Caco-2 (cell line): ENCODE results near the gene ZNF214. TPM values are rescaled to one million over a fixed set of nuclear protein-coding genes. Genes with fewer than 3 reads are reported as not detected.

Experiments used
- BruUV-seq: library from RNA; stranded (reverse); fragments of 400-500 nt; replicated peaks from 2 replicates; lab custom pipeline; 2021; lab: Mats Ljungman, UMichigan
- CTCF ChIA-PET: fragments of 300-600 bp; sonication (Branson Sonifier 250); formaldehyde crosslinking; loops from one replicate; lab custom pipeline; 2022; ENCODE audit warnings: antibody characterized with exemption; lab: Charles Lee
- POLR2A ChIA-PET: fragments of 300-600 bp; sonication (Branson Sonifier 250); formaldehyde crosslinking; loops from one replicate; lab custom pipeline; 2022; ENCODE audit warnings: antibody characterized with exemption; lab: Charles Lee
- DNase-seq, 2 experiments: peaks; one replicate each; pipeline versions ENCODE4 v3.0.0 to v3.0.0-alpha.2; 2020 to 2022
- H3K27me3 ChIP-seq: replicated peaks from 2 replicates; pipeline ENCODE4 v1.6.0; 2011; ENCODE audit warnings: low read length; ENCODE audit not compliant: control insufficient read depth, insufficient read depth
- H3K36me3 ChIP-seq: 2 replicates; pipeline ENCODE4 v1.5.1; 2011; ENCODE audit warnings: low read length; ENCODE audit not compliant: control insufficient read depth, insufficient read depth
- H3K4me1 ChIP-seq: fragments of 250-450 bp; sonication (Bioruptor Pico); 2 replicates; pipeline ENCODE4 v1.5.1; 2020; ENCODE audit warnings: mild to moderate bottlenecking
- H3K4me3 ChIP-seq: 2 replicates; pipeline ENCODE4 v1.5.1; 2011; ENCODE audit warnings: low read depth, mild to moderate bottlenecking, control low read depth, low read length
- H3K9me3 ChIP-seq: fragments of 250-450 bp; sonication (Bioruptor Pico); 2 replicates; pipeline ENCODE4 v1.5.1; 2020; ENCODE audit warnings: mild to moderate bottlenecking, moderate library complexity
- H3K27ac Mint-ChIP-seq: one replicate; pipeline ENCODE4 v1.8.0; 2022; ENCODE audit warnings: mixed read lengths; ENCODE audit not compliant: unreplicated experiment
- H3K27me3 Mint-ChIP-seq: one replicate; pipeline ENCODE4 v1.8.0; 2022; ENCODE audit warnings: mixed read lengths; ENCODE audit not compliant: insufficient read depth, unreplicated experiment
- H3K36me3 Mint-ChIP-seq: one replicate; pipeline ENCODE4 v1.8.0; 2022; ENCODE audit warnings: mild to moderate bottlenecking, mixed read lengths; ENCODE audit not compliant: insufficient read depth, unreplicated experiment
- H3K4me1 Mint-ChIP-seq: one replicate; pipeline ENCODE4 v1.8.0; 2022; ENCODE audit warnings: low read depth, mixed read lengths; ENCODE audit not compliant: unreplicated experiment
- H3K4me3 Mint-ChIP-seq: one replicate; pipeline ENCODE4 v1.8.0; 2022; ENCODE audit warnings: mild to moderate bottlenecking, moderate library complexity, mixed read lengths; ENCODE audit not compliant: unreplicated experiment
- H3K9me3 Mint-ChIP-seq: one replicate; pipeline ENCODE4 v1.8.0; 2022; ENCODE audit warnings: mixed read lengths; ENCODE audit not compliant: unreplicated experiment
- intact Hi-C: fragments of 100-400 bp; cut with micrococcal nuclease; formaldehyde crosslinking; loops from one replicate; pipeline ENCODE4 v1.10.0; 2022; ENCODE audit not compliant: unreplicated experiment
- total RNA-seq: library from RNA; stranded (reverse); gene quantifications from 2 replicates; pipeline ENCODE4 v1.2.3, GENCODE V29; 2022
- TF ChIP-seq, protein P1 (sequence below), 2 experiments: fragments of 200-600 bp in 1 of 2; IDR thresholded peaks; 1 replicate in 1 of 2; 2 replicates in 1 of 2; pipeline versions ENCODE4 v1.5.1 to v1.8.0; 2011 to 2022; ENCODE audit warnings: antibody characterized with exemption in 1 of 2, control low read depth in 1 of 2, inconsistent platforms in 1 of 2, low read depth in 1 of 2, low read length in 1 of 2, mild to moderate bottlenecking in 1 of 2, moderate library complexity in 1 of 2; ENCODE audit not compliant: insufficient read depth in 1 of 2, severe bottlenecking in 1 of 2, unreplicated experiment in 1 of 2

ZNF214 gene
- total RNA-seq, 1 experiment from 2014 or later, result 0.70 TPM

DNA sequence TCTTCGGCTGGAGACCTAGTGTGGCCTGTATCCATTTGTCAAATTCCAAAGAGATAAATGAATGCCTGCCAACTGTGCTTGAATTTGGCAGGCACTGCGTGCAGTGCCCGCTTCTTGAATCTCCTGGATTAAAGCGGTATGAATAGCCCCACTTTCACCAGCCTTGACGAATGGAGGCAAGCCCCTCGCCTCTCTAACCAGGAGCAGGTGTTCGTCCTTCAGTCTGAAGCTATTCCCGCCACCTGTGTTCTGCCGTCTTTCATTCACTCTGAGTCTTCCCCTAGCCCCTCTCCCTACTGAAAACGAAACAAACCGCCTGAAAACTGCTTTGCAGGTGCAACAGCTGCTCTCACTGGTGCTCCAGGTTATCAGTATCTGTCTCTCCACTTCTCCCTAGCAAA, 11.3 kb upstream of the ZNF214 start:
- Histone ChIP-seq H3K4me3 (no peak overlapping the region), H3K27me3 (no peaks in the 10 kb centered on the region; the same call in 1 of the 2 replicates), H3K9me3 (no peaks in the 10 kb centered on the region), H3K4me1 (no peaks in the 10 kb centered on the region), H3K36me3 (no peaks in the 10 kb centered on the region)
- ChIA-PET POLR2A (no interaction called here), CTCF (no interaction called here)
- Mint-ChIP-seq H3K27ac (no peak overlapping the region), H3K4me3 (no peak overlapping the region), H3K4me1 (no peaks in the 10 kb centered on the region), H3K9me3 (no peaks in the 10 kb centered on the region), H3K36me3 (no peaks in the 10 kb centered on the region), H3K27me3 (peaks cover 6% of the 10 kb centered on the region)
- DNase-seq, result no peak
- intact Hi-C loops, result no loop called here
- TF ChIP-seq, protein P1, sequence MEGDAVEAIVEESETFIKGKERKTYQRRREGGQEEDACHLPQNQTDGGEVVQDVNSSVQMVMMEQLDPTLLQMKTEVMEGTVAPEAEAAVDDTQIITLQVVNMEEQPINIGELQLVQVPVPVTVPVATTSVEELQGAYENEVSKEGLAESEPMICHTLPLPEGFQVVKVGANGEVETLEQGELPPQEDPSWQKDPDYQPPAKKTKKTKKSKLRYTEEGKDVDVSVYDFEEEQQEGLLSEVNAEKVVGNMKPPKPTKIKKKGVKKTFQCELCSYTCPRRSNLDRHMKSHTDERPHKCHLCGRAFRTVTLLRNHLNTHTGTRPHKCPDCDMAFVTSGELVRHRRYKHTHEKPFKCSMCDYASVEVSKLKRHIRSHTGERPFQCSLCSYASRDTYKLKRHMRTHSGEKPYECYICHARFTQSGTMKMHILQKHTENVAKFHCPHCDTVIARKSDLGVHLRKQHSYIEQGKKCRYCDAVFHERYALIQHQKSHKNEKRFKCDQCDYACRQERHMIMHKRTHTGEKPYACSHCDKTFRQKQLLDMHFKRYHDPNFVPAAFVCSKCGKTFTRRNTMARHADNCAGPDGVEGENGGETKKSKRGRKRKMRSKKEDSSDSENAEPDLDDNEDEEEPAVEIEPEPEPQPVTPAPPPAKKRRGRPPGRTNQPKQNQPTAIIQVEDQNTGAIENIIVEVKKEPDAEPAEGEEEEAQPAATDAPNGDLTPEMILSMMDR (IDR thresholded peaks at IDR 0.05; ENCODE audit: insufficient read depth in 1 of 2, low read depth in 1 of 2, low read length in 1 of 2, severe bottlenecking in 1 of 2, unreplicated experiment in 1 of 2), result no peak
- no TSS peak for BruUV-seq

DNA sequence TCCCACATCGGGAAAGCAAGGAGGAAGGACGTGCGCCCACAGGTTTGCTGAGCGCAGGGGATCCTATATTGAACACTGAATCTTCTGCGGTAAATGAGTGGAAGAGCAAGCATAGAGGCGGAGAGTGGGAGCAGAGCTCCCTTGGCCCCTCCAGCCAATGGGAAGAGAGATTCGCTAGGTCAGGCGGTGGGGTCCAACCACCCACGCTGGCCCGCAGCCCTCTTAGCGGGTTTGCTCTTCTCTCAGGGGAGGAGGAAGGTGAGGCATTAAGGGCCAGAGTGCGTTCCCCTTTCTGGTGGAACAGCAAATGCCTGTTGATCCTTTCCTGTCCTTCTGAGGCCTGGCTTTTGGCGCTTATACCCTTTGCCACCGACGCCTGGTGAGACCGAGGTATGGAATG, 10.7 kb upstream of the ZNF214 start:
- POLR2A ChIA-PET, result no interaction called here
- TF ChIP-seq, protein P1 (IDR thresholded peaks at IDR 0.05; ENCODE audit: insufficient read depth in 1 of 2, low read depth in 1 of 2, low read length in 1 of 2, severe bottlenecking in 1 of 2, unreplicated experiment in 1 of 2), result no peak
- no peaks in the 10 kb centered on the region for H3K4me1 Mint-ChIP-seq
- DNase-seq, result no peak
- BruUV-seq, result no TSS peak
- Histone ChIP-seq H3K4me1 (no peaks in the 10 kb centered on the region), H3K27me3 (no peaks in the 10 kb centered on the region; the same call in 1 of the 2 replicates), H3K4me3 (no peak overlapping the region), H3K36me3 (no peaks in the 10 kb centered on the region), H3K9me3 (no peaks in the 10 kb centered on the region)
- H3K36me3 Mint-ChIP-seq, result no peaks in the 10 kb centered on the region
- no peak overlapping the region for H3K4me3 Mint-ChIP-seq
- H3K9me3 Mint-ChIP-seq, result no peaks in the 10 kb centered on the region
- peaks cover 6% of the 10 kb centered on the region for H3K27me3 Mint-ChIP-seq
- CTCF ChIA-PET, result no interaction called here
- intact Hi-C loops, result no loop called here
- H3K27ac Mint-ChIP-seq, result no peak overlapping the region

DNA sequence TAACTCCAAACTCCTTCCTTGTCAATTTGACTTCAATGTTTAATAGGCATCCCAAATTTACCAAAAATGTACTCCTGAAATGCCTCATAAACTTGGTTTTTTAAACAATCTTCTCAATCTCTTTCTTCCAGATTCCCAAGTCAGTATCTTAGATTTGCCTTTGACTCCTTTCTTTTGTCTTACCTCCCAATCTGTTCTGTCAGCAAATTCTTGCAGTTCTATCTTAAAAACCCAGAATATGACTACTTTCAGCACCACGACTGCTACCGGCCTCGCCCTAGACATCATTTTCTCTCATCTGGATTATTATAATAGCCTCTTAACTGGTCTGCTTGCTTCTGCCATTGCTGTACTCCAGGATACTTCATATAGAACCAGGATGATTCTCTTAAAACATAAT, 8.0 kb upstream of the ZNF214 start:
- no TSS peak for BruUV-seq
- no peak overlapping the region for H3K4me3 Mint-ChIP-seq
- no peak for DNase-seq
- intact Hi-C loops, result no loop called here
- H3K4me1 Mint-ChIP-seq, result no peaks in the 10 kb centered on the region
- no peaks in the 10 kb centered on the region for H3K9me3 Mint-ChIP-seq
- H3K27ac Mint-ChIP-seq, result no peak overlapping the region
- no peaks in the 10 kb centered on the region for H3K36me3 Mint-ChIP-seq
- Histone ChIP-seq H3K36me3 (no peaks in the 10 kb centered on the region), H3K27me3 (no peaks in the 10 kb centered on the region; the same call in 1 of the 2 replicates), H3K9me3 (no peaks in the 10 kb centered on the region), H3K4me1 (no peaks in the 10 kb centered on the region), H3K4me3 (no peak overlapping the region)
- POLR2A ChIA-PET, result no interaction called here
- TF ChIP-seq, protein P1 (IDR thresholded peaks at IDR 0.05; ENCODE audit: insufficient read depth in 1 of 2, low read depth in 1 of 2, low read length in 1 of 2, severe bottlenecking in 1 of 2, unreplicated experiment in 1 of 2), result no peak
- CTCF ChIA-PET, result no interaction called here
- peaks cover 9% of the 10 kb centered on the region for H3K27me3 Mint-ChIP-seq
